Adrenal gland (tissue), 5 donors: Measurements from ENCODE around the gene VIPR2.

Experiments
- POLR2A ChIP-seq, 2 donors: fragments of 450-650 bp; IDR thresholded peaks; one replicate each; pipeline ENCODE4 v1.6.1; 2017; ENCODE audit warnings: antibody characterized with exemption in 2 of 2, mild to moderate bottlenecking in 2 of 2, moderate library complexity in 1 of 2
- TF ChIP-seq, protein P1 (sequence below), 6 experiments: fragments of 450-650 bp in 4 of 6; fragments of 200-600 bp in 2 of 6; sonication (generic) in 1 of 6; IDR thresholded peaks; 1 replicate in 5 of 6; 2 replicates in 1 of 6; pipeline versions ENCODE4 v1.5.1 to v1.8.0; 2016 to 2021; ENCODE audit warnings: antibody characterized with exemption in 6 of 6, mild to moderate bottlenecking in 2 of 6, moderate library complexity in 1 of 6
- donor health status: DM: no; HTN: no; CAD: no.

DNA sequence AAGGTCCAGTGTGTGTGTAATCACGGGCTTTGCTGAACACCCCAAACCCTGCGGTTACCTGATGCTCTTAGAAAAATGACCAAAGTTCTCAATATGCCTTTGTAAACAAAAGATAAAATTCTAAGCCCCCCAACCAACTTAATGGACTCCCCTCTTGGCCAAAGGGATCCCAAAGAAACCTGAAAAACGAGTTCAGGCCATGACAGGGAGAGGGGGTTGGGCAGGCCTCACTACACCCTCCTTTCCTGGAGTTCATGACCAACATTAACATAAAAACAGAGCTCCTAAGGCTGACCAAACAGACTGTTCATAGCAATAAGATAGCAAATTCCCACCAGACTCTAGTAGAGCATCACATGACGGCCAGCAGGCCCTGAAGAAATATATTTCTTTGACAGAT is 3.0 kb upstream of the VIPR2 start:
- TF ChIP-seq, protein P1, sequence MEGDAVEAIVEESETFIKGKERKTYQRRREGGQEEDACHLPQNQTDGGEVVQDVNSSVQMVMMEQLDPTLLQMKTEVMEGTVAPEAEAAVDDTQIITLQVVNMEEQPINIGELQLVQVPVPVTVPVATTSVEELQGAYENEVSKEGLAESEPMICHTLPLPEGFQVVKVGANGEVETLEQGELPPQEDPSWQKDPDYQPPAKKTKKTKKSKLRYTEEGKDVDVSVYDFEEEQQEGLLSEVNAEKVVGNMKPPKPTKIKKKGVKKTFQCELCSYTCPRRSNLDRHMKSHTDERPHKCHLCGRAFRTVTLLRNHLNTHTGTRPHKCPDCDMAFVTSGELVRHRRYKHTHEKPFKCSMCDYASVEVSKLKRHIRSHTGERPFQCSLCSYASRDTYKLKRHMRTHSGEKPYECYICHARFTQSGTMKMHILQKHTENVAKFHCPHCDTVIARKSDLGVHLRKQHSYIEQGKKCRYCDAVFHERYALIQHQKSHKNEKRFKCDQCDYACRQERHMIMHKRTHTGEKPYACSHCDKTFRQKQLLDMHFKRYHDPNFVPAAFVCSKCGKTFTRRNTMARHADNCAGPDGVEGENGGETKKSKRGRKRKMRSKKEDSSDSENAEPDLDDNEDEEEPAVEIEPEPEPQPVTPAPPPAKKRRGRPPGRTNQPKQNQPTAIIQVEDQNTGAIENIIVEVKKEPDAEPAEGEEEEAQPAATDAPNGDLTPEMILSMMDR (IDR thresholded peaks at IDR 0.05): no peak
- no peak for TF ChIP-seq POLR2A (IDR thresholded peaks at IDR 0.05)
